Psoas muscle (tissue), 8 donors: ENCODE data around the gene CTNND2. TPM values are rescaled to one million over a fixed set of nuclear protein-coding genes. Genes with fewer than 3 reads are reported as not detected.

Experiments used
- ATAC-seq, 4 donors: fragments of 200-7000 bp; cut with Tn5 transposase; one replicate each; pipeline ENCODE4 v1.9.1; 2020; ENCODE audit warnings: moderate library complexity in 3 of 4, mild to moderate bottlenecking in 2 of 4
- DNase-seq, 2 donors: peaks; one replicate each; pipeline ENCODE4 v3.0.0-alpha.2; 2020
- H3K27ac ChIP-seq: fragments of 200-600 bp; one replicate; pipeline ENCODE4 v1.8.0; 2022
- H3K27me3 ChIP-seq, 3 donors: fragments of 200-600 bp in 1 of 3; one replicate each; pipeline versions ENCODE4 v1.6.1 to v1.8.0; 2013 to 2022; ENCODE audit warnings: low read length in 2 of 3, mild to moderate bottlenecking in 2 of 3, moderate library complexity in 1 of 3; ENCODE audit not compliant: insufficient read depth in 3 of 3
- H3K36me3 ChIP-seq, 2 donors: fragments of 200-600 bp in 1 of 2; one replicate each; pipeline versions ENCODE4 v1.6.1 to v1.8.0; 2013 to 2022; ENCODE audit warnings: low read depth in 1 of 2, mild to moderate bottlenecking in 1 of 2, moderate library complexity in 1 of 2; ENCODE audit not compliant: insufficient read depth in 1 of 2
- H3K4me1 ChIP-seq: fragments of 200-600 bp; one replicate; pipeline ENCODE4 v1.8.0; 2022
- H3K4me3 ChIP-seq: fragments of 200-600 bp; one replicate; pipeline ENCODE4 v1.8.0; 2022; ENCODE audit warnings: mild to moderate bottlenecking
- H3K9me3 ChIP-seq: fragments of 200-600 bp; one replicate; pipeline ENCODE4 v1.8.0; 2022
- WGBS, 3 donors: extraction: QIAGEN DNeasy Blood & Tissue Kit; methylation state at CpG; one replicate each; pipeline versions ENCODE4 v1.1.6 to v1.1.7; 2013; 5-methylcytosine and 5-hydroxymethylcytosine counted together
- intact Hi-C, 2 donors: fragments of 100-400 bp; cut with DNase I; formaldehyde crosslinking; loops; one replicate each; pipeline versions ENCODE4 v1.11.0 to v1.14.2; 2022
- polyA plus RNA-seq, 3 donors: library from polyadenylated mRNA; stranded (reverse); fragments of 200-250 nt; gene quantifications; one replicate each; pipeline ENCODE4 v1.2.3, GENCODE V29; 2013
- total RNA-seq, 4 donors: library from RNA; stranded (reverse); fragmentation: NEBNext Ultra II Directional in 2 of 4; extraction: Animal tissue kit (Norgen Biotek cat#: 25700) in 2 of 4; gene quantifications; one replicate each; pipeline versions ENCODE4 v1.2.1 to v1.2.4, GENCODE V29; 2021 to 2023
- TF ChIP-seq, protein P1 (sequence below): fragments of 200-600 bp; IDR thresholded peaks from one replicate; pipeline ENCODE4 v1.8.0; 2022; ENCODE audit warnings: antibody characterized with exemption
- donor health status: healthy with polysubstance abuse.
- donor health status: DM: no; HTN: no; CAD: no; lungs with moderate emphysema.
- donor health status: Bipolar disorder and iron deficiency.
- donor health status: healthy.
- donor health status: DM: yes; HTN: yes; CAD: no.
- donor health status: DM: no; HTN: no; CAD: no.
- donor health status: DM: no; HTN: no; CAD: no.
- donor health status: DM: yes; HTN: yes; CAD: no.

Gene CTNND2
- total and polyA plus RNA-seq, 7 donors: 0.09 to 0.14 (median 0.13) TPM; not detected in 4

- H3K9me3 ChIP-seq: no peaks in the 10 kb centered on the region
- intact Hi-C loops: no loop called here
- no peaks in the 10 kb centered on the region for H3K36me3 ChIP-seq
- no peak overlapping the region for H3K27ac ChIP-seq
- no peak overlapping the region for H3K4me3 ChIP-seq
- no peak for ATAC-seq
- DNase-seq: no peak
- WGBS, 3 donors: 74 to 83% (median 82%) methylated on average over 2 of the region's 2 CpGs
- TF ChIP-seq, protein P1, sequence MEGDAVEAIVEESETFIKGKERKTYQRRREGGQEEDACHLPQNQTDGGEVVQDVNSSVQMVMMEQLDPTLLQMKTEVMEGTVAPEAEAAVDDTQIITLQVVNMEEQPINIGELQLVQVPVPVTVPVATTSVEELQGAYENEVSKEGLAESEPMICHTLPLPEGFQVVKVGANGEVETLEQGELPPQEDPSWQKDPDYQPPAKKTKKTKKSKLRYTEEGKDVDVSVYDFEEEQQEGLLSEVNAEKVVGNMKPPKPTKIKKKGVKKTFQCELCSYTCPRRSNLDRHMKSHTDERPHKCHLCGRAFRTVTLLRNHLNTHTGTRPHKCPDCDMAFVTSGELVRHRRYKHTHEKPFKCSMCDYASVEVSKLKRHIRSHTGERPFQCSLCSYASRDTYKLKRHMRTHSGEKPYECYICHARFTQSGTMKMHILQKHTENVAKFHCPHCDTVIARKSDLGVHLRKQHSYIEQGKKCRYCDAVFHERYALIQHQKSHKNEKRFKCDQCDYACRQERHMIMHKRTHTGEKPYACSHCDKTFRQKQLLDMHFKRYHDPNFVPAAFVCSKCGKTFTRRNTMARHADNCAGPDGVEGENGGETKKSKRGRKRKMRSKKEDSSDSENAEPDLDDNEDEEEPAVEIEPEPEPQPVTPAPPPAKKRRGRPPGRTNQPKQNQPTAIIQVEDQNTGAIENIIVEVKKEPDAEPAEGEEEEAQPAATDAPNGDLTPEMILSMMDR: no peak
- H3K4me1 ChIP-seq: no peaks in the 10 kb centered on the region
- no peaks in the 10 kb centered on the region for H3K27me3 ChIP-seq
These were observed 103.2 kb downstream of the CTNND2 start for GRCh38 chr5:11801061-11801460.

GRCh38 chr5:11797132-11797531 lies 107.1 kb downstream of the CTNND2 start:
- TF ChIP-seq, protein P1: no peak
- DNase-seq (no peak), ATAC-seq (no peak)
- Histone ChIP-seq H3K27ac (no peak overlapping the region), H3K4me3 (no peak overlapping the region), H3K9me3 (no peaks in the 10 kb centered on the region), H3K4me1 (no peaks in the 10 kb centered on the region), H3K27me3 (no peaks in the 10 kb centered on the region), H3K36me3 (no peaks in the 10 kb centered on the region)
- intact Hi-C loops: no loop called here
- 36 to 39% (median 36%) methylated on average over 4 of the region's 4 CpGs for WGBS, 3 donors

DNA sequence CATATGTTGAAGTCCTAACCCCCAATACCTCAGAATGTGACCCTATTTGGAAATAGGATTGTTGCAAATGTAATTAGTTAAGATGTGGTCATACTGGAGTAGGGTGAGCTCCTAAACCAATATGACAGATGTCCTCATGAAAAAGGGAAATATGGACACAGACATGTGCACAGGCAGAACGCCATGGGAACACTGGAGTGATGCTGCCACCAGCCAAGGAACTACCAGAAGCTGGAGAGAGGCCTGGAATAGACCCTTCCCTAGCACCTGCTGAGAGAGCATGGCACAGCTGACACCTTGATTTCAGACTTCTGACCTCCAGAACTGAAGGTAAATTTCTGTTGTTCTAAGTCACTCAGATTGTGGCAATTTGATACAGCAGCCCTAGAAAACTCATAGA lies 110.8 kb downstream of the CTNND2 start:
- TF ChIP-seq, protein P1: no peak
- ATAC-seq (no peak), DNase-seq (no peak)
- H3K9me3 ChIP-seq: no peaks in the 10 kb centered on the region
- no peaks in the 10 kb centered on the region for H3K27me3 ChIP-seq
- WGBS, 3 donors: 47 to 55% (median 52%) methylated on average over 1 of the region's 1 CpG
- no peaks in the 10 kb centered on the region for H3K36me3 ChIP-seq
- H3K4me1 ChIP-seq: no peaks in the 10 kb centered on the region
- intact Hi-C loops: no loop called here
- no peak overlapping the region for H3K4me3 ChIP-seq
- H3K27ac ChIP-seq: no peak overlapping the region

GRCh38 chr5:11792621-11793020 lies 111.6 kb downstream of the CTNND2 start:
- DNase-seq (no peak), ATAC-seq (no peak)
- no peak overlapping the region for H3K27ac ChIP-seq
- H3K4me3 ChIP-seq: no peak overlapping the region
- TF ChIP-seq, protein P1: no peak
- H3K4me1 ChIP-seq: no peaks in the 10 kb centered on the region
- 41 to 54% (median 44%) methylated on average over 3 of the region's 3 CpGs for WGBS, 3 donors
- no peaks in the 10 kb centered on the region for H3K36me3 ChIP-seq
- no peaks in the 10 kb centered on the region for H3K9me3 ChIP-seq
- intact Hi-C loops: no loop called here
- H3K27me3 ChIP-seq: no peaks in the 10 kb centered on the region

DNA sequence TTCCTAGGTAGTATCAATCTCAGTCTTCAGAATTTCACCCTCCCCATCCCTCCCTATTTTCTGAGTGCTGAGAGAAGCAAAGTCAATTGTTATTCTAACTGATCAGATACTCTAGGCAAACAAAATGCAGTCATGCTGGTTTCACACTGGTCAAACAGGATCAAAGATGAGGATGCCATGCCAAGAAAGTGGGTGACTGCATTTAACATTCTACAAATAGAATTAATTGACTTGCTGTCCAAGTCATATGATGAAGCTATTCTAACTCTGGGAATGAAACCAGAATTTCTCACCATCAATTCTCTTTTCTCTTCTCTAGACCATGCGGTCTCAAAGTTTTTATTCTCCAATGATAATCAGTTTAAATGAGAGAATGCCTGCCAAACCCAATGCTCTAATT lies 112.5 kb downstream of the CTNND2 start:
- TF ChIP-seq, protein P1: no peak
- no peak for DNase-seq
- Histone ChIP-seq H3K36me3 (no peaks in the 10 kb centered on the region), H3K4me3 (no peak overlapping the region), H3K27ac (no peak overlapping the region), H3K9me3 (no peaks in the 10 kb centered on the region), H3K27me3 (no peaks in the 10 kb centered on the region), H3K4me1 (no peaks in the 10 kb centered on the region)
- 57 to 92% (median 57%) methylated on average over 1 of the region's 1 CpG for WGBS, 3 donors
- no peak for ATAC-seq
- intact Hi-C loops: no loop called here
